Right lobe of liver (tissue), 6 donors: Measurements from ENCODE around the gene CNTNAP5. TPM values are rescaled to one million over a fixed set of nuclear protein-coding genes. Genes with fewer than 3 reads are reported as not detected.

Experiments
- ATAC-seq, 4 donors: fragments of 200-7000 bp; cut with Tn5 transposase; one replicate each; pipeline ENCODE4 v1.9.1; 2020; ENCODE audit warnings: mild to moderate bottlenecking in 4 of 4, moderate library complexity in 4 of 4
- DNase-seq, 3 donors: peaks; one replicate each; pipeline ENCODE4 v3.0.0-alpha.2; 2020
- H3K27ac ChIP-seq, 3 donors: fragments of 200-600 bp; one replicate each; pipeline ENCODE4 v1.8.0; 2022
- H3K27me3 ChIP-seq, 2 donors: fragments of 200-600 bp; one replicate each; pipeline ENCODE4 v1.8.0; 2022
- H3K36me3 ChIP-seq, 4 donors: fragments of 200-600 bp; sonication (generic) in 1 of 4; one replicate each; pipeline versions ENCODE4 v1.5.1 to v1.8.0; 2017 to 2022; ENCODE audit warnings: control low read depth in 1 of 4
- H3K4me1 ChIP-seq, 4 donors: fragments of 200-600 bp; sonication (generic) in 1 of 4; one replicate each; pipeline versions ENCODE4 v1.5.1 to v1.8.0; 2017 to 2022; ENCODE audit warnings: control low read depth in 1 of 4
- H3K4me3 ChIP-seq, 3 donors: fragments of 200-600 bp; one replicate each; pipeline ENCODE4 v1.8.0; 2022
- H3K9me3 ChIP-seq, 4 donors: fragments of 200-600 bp; sonication (generic) in 1 of 4; one replicate each; pipeline versions ENCODE4 v1.5.1 to v1.8.0; 2017 to 2022; ENCODE audit warnings: control low read depth in 1 of 4
- POLR2A ChIP-seq: fragments of 450-650 bp; IDR thresholded peaks from one replicate; pipeline ENCODE4 v1.6.1; 2017; ENCODE audit warnings: antibody characterized with exemption, mild to moderate bottlenecking
- WGBS: methylation state at CpG from one replicate; pipeline ENCODE4 v1.1.6; 2018; ENCODE audit warnings: low coverage, low lambda C conversion rate; ENCODE audit not compliant: insufficient coverage; ENCODE audit errors: missing lambda C conversion rate; 5-methylcytosine and 5-hydroxymethylcytosine counted together
- intact Hi-C, 2 donors: fragments of 100-400 bp; cut with DNase I; formaldehyde crosslinking; loops; one replicate each; pipeline versions ENCODE4 v1.11.2 to v1.14.1; 2022
- total RNA-seq, 6 experiments: library from RNA; depleted of rRNA in 2 of 6; stranded (reverse); fragments of >200 nt in 2 of 6; fragmentation: NEBNext Ultra II Directional in 3 of 6; extraction: Animal tissue kit (Norgen Biotek cat#: 25700) in 3 of 6; gene quantifications; one replicate each; pipeline versions ENCODE4 v1.1.0 to v1.2.4, GENCODE V29; 2016 to 2023
- TF ChIP-seq, protein P1 (sequence below), 4 donors: fragments of 200-600 bp in 3 of 4; fragments of 450-650 bp in 1 of 4; IDR thresholded peaks; one replicate each; pipeline versions ENCODE4 v1.5.1 to v1.8.0; 2016 to 2022; ENCODE audit warnings: antibody characterized with exemption in 4 of 4, mild to moderate bottlenecking in 2 of 4
- donor health status: DM: no; HTN: yes; CAD: no.
- donor health status: DM: no; HTN: no; CAD: no.
- donor health status: DM: no; HTN: no; CAD: no.
- donor health status: DM: no; HTN: yes; CAD: no.
- donor health status: DM: no; HTN: yes; CAD: no.

Gene CNTNAP5
- total RNA-seq, 6 experiments from 2014 or later = not detected

DNA sequence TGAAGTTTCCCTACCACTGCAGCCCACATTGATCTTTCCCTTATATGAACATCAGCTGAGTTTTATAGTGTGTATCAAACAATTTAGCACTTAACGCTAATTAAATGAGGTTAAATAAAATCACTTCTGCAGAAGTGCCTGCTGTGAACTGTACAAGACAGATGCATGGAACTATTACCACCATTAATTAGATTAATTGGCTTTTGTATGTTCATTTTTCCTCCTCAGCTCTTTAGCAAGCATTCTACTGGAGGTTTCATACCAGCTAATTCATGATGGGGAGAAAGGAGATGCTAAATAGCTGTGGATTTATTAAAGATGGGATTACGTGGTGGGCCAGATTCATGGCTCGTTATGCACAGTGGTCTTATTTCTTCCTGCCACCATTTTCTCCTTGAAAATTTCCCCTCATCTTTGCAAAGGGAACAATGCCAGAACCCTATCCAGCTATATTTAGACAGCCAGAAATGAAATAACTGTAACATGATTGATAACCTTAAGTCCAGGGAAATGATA, 96.7 kb downstream of the CNTNAP5 start:
- no peak for TF ChIP-seq POLR2A
- TF ChIP-seq, protein P1, sequence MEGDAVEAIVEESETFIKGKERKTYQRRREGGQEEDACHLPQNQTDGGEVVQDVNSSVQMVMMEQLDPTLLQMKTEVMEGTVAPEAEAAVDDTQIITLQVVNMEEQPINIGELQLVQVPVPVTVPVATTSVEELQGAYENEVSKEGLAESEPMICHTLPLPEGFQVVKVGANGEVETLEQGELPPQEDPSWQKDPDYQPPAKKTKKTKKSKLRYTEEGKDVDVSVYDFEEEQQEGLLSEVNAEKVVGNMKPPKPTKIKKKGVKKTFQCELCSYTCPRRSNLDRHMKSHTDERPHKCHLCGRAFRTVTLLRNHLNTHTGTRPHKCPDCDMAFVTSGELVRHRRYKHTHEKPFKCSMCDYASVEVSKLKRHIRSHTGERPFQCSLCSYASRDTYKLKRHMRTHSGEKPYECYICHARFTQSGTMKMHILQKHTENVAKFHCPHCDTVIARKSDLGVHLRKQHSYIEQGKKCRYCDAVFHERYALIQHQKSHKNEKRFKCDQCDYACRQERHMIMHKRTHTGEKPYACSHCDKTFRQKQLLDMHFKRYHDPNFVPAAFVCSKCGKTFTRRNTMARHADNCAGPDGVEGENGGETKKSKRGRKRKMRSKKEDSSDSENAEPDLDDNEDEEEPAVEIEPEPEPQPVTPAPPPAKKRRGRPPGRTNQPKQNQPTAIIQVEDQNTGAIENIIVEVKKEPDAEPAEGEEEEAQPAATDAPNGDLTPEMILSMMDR (IDR thresholded peaks at IDR 0.05) = no peak
- H3K27me3 ChIP-seq = no peaks in the 10 kb centered on the region

DNA sequence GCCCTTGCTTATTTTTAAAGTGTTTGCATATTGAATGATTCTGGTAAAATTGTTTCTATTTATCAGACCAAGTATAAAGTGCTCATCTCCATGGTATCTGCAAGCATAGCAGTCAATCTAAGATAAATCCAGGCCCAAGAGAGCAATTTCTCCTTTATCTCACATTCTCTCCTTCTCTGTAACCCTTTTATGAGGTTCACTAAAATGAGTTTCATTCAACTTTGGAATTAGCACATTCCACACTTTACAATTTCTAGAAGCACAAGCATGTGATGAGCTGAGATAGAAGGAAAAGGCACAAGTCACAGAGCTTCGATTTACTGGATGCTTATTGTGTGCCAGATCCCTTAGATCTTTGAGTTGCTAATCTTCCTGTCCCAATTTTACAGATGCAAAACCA, 97.3 kb downstream of the CNTNAP5 start:
- Histone ChIP-seq H3K4me3 (no peak overlapping the region), H3K36me3 (no peaks in the 10 kb centered on the region), H3K9me3 (no peaks in the 10 kb centered on the region), H3K27me3 (no peaks in the 10 kb centered on the region), H3K4me1 (no peaks in the 10 kb centered on the region), H3K27ac (no peak overlapping the region)
- intact Hi-C loops = no loop called here
- DNase-seq (no peak), ATAC-seq (no peak)
- TF ChIP-seq POLR2A = no peak
- TF ChIP-seq, protein P1 (IDR thresholded peaks at IDR 0.05) = no peak
- 40% methylated on average over 1 of the region's 1 CpG for WGBS

More for the DNA sequence above, 96.7 kb downstream of the CNTNAP5 start:
- intact Hi-C loops = no loop called here
- DNase-seq (no peak), ATAC-seq (no peak)
- Histone ChIP-seq H3K9me3 (no peaks in the 10 kb centered on the region), H3K4me1 (no peaks in the 10 kb centered on the region), H3K4me3 (no peak overlapping the region), H3K27ac (no peak overlapping the region), H3K36me3 (no peaks in the 10 kb centered on the region)
- WGBS = 44% methylated on average over 3 of the region's 3 CpGs

DNA sequence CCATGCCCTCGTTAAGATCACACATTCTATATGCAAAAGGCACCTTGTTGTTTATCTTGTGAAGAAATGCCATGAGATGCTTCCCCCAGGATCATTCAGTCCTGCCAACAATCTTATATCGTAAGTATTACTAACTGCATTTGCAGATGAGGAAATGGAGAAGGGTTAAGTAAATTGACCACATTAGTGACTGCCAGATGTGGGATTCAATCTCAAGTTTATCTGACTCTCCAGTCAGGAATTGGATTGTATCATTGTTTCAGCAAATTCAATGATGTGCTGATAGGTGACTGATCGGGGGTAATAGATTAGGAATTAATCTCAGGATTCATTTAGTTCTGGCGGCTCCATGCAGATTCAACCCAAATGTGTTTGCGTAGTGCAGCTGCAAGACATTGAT, 106.2 kb downstream of the CNTNAP5 start:
- no peaks in the 10 kb centered on the region for H3K36me3 ChIP-seq
- WGBS = 66% methylated on average over 5 of the region's 5 CpGs
- intact Hi-C loops = no loop called here
- DNase-seq (no peak), ATAC-seq (no peak)
- no peak overlapping the region for H3K4me3 ChIP-seq
- H3K27ac ChIP-seq = no peak overlapping the region
- H3K4me1 ChIP-seq = no peaks in the 10 kb centered on the region
- no peaks in the 10 kb centered on the region for H3K9me3 ChIP-seq
- H3K27me3 ChIP-seq = no peaks in the 10 kb centered on the region
- no peak for TF ChIP-seq POLR2A
- TF ChIP-seq, protein P1 (IDR thresholded peaks at IDR 0.05) = no peak

DNA sequence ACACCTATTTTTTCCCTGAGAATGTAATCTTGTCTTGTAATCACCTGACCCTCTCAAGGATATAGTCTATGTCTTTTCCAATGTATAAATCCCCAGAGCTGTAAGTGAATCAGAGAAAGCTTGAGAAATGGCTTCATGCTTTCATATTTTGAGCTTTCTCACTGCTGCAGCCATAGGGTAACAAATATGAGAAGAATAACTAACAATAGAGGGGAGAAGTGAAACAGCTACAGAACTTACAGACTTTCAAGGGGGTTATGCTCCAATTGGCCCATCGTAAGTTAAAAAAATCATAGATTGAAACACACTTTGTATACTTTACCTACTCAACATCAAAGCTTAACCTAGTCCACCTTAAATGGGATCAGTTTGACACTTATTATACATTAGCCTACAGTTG, 111.0 kb downstream of the CNTNAP5 start:
- no peak overlapping the region for H3K27ac ChIP-seq
- no peaks in the 10 kb centered on the region for H3K27me3 ChIP-seq
- H3K36me3 ChIP-seq = no peaks in the 10 kb centered on the region
- no peaks in the 10 kb centered on the region for H3K4me1 ChIP-seq
- no peak for TF ChIP-seq POLR2A
- TF ChIP-seq, protein P1 (IDR thresholded peaks at IDR 0.05) = no peak
- no peaks in the 10 kb centered on the region for H3K9me3 ChIP-seq
- DNase-seq (no peak), ATAC-seq (no peak)
- 36% methylated on average over 1 of the region's 1 CpG for WGBS
- H3K4me3 ChIP-seq = no peak overlapping the region
- intact Hi-C loops = no loop called here

DNA sequence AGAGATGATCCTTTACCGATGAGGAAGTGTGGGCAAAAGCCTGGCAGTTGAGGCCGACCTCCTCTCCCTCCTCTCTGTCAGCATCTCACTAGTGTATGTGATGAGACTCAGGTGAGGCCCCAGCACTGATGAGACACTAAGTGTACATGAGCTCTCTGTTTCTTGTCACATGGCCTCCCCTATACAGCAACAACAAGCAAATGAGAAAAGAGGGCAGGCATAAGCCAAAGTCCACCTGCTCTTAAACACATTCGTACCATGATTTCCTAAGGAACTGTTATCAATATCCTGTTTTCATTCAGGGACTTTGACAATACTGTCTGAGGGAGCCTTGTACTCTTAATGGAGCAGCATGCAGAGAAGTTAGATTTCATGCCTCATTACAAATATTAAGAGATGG, 113.0 kb downstream of the CNTNAP5 start:
- Histone ChIP-seq H3K4me1 (no peaks in the 10 kb centered on the region), H3K36me3 (no peaks in the 10 kb centered on the region), H3K27ac (no peak overlapping the region), H3K9me3 (no peaks in the 10 kb centered on the region), H3K27me3 (no peaks in the 10 kb centered on the region), H3K4me3 (no peak overlapping the region)
- no peak for TF ChIP-seq POLR2A
- TF ChIP-seq, protein P1 (IDR thresholded peaks at IDR 0.05) = no peak
- 46% methylated on average over 3 of the region's 3 CpGs for whole genome bisulfite sequencing
- DNase-seq = no peak
- ATAC-seq = no peak
- intact Hi-C loops = no loop called here
